ENCODE data around the gene DDIT3.

GRCh38 chr12:57558864-57559263 is 38.5 kb upstream of the DDIT3 start:
- TF ChIP-seq, protein P1, sequence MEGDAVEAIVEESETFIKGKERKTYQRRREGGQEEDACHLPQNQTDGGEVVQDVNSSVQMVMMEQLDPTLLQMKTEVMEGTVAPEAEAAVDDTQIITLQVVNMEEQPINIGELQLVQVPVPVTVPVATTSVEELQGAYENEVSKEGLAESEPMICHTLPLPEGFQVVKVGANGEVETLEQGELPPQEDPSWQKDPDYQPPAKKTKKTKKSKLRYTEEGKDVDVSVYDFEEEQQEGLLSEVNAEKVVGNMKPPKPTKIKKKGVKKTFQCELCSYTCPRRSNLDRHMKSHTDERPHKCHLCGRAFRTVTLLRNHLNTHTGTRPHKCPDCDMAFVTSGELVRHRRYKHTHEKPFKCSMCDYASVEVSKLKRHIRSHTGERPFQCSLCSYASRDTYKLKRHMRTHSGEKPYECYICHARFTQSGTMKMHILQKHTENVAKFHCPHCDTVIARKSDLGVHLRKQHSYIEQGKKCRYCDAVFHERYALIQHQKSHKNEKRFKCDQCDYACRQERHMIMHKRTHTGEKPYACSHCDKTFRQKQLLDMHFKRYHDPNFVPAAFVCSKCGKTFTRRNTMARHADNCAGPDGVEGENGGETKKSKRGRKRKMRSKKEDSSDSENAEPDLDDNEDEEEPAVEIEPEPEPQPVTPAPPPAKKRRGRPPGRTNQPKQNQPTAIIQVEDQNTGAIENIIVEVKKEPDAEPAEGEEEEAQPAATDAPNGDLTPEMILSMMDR (conservative IDR thresholded peaks at IDR 0.05 in 1 of 2, IDR thresholded peaks at IDR 0.05 in 1 of 2; ENCODE audit: extremely low read depth in 1 of 2, insufficient read depth in 1 of 2, low read depth in 1 of 2, low read length in 2 of 2) = no peak
- TF ChIP-seq EZH2 (IDR thresholded peaks at IDR 0.05; ENCODE audit: borderline replicate concordance, low read length) = no peak
